COLO829 (cell line): ENCODE measurements around the gene ARHGAP10.
"Not testable (repeated sequence)": the region's sequence is repeated elsewhere in the genome, so short reads cannot be mapped to it uniquely, and the experiment has no call there.

Experiments
- DNase-seq: peaks from one replicate; pipeline ENCODE4 v3.0.0; 2012; ENCODE audit warnings: low spot score

Gene ARHGAP10

DNA sequence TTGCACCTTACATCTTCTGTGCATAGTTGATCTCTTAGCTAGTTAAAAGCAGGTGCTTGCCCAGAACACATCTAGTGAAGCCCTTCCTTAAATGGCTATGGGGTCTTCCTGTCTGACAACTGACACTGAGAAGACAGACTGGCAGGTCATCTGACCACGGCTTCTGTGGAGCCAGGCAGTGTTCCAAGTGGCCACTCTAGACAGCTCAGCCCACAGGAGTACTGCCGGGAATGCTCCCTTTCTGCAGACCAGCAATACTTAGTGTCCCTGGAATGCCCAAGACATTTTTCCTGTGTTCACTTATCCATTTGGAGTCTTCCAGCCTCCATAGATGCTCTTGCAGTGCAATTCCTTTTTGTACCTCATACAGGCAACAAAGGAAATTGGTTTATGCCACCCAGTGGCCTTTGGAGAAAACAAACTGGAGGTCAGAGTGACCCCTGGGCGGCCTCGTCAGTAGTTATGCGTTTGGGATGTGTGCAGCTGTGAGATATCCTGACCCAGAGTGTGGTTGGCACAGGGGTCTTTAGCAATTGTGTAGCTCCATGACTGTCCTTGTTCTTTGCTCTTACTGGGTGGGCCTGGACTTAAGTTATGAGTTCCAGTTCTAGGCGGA is 335.5 kb downstream of the ARHGAP10 start:
- DNase-seq: no peak

DNA sequence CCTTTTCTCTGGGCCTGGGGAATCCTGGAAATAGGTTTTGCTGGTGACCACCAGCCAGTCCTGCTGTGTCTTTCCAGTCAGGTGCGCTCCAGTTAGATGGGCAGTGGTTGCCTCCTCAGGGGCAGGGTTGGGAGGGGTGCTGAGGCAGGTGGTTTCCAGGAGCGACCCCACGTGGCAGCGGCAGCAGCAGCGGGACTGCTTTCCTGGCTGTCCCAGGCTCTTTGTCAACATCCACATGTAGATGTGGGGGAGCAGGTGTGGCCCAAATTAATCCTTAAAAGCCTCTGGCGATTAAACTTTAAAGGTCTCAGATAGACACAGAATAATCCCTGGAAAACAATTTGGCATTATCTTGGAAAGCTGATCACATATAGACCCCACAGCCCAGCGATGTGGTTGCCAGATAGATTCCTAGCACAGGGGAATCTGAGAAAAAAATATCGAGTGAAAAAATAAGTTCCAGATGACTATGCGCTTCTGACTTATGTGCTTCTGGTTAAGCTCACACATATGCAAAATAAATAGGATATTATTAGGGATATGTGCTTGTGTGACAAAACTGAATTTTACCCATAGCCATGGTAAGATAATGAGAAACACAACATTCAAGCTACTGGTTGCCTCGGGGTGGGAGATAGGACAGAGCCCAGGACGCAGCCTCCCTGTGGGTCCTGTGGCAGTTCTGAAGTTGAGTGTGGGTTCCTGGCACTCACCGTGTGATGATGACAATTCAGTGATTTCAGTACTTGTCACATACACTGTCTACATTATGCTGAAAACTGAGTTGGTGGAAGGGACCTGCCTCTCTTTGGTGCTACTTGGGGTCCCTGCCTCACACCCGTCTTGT is 336.4 kb downstream of the ARHGAP10 start:
- no peak for DNase-seq

DNA sequence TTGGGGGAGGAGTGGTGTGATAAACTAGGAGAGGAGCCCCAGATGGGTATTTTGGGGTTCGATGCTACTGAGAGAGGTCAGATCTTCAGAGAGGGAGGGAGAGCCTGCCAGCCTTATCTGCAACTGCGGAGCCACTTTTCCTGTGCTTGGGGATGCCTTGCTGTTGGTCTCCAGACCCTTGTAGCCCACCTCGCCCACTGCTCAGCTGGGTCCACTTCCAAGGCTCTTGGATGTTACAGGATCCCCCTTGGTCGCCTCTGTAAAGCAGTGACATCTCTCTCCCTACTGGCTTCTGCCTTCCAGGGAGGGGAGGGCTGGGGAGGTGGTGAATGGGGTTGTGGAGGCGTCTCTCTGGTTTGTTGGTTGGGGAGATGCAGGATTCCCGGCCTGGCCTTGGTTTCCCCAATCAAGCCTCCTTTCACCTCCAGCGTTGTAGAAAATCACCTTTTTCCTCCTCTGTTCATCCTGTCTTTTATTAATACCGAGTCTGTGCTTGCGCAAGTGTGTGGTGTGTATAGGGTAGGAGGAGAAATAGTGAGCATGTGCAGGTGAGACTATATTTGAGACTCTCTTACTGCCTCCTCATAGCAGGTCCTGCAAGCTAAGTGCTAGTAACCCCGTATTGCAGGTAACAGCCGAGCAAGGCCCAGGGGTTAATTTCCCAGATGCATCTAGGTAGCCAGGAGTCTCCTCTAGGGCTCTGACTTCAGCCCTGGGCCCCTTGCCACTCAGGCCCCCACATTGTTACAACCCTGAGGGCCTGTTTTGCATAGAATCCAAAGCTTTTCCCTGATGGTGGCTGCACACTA is 337.4 kb downstream of the ARHGAP10 start:
- DNase-seq: no peak

DNA sequence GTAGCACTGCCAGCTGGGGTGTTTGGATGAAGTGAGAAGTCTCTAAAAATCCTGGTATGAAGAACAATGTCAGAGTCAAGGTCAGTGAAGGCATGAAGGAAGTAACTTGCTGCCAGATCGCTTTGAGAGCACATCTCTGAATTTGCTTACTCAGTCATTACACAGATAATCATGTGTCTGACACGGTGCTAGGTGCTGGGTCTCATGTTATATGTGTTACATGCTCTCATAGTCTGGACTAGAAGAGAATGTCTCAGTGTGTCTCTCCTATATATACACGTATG is 337.9 kb downstream of the ARHGAP10 start:
- no peak for DNase-seq

DNA sequence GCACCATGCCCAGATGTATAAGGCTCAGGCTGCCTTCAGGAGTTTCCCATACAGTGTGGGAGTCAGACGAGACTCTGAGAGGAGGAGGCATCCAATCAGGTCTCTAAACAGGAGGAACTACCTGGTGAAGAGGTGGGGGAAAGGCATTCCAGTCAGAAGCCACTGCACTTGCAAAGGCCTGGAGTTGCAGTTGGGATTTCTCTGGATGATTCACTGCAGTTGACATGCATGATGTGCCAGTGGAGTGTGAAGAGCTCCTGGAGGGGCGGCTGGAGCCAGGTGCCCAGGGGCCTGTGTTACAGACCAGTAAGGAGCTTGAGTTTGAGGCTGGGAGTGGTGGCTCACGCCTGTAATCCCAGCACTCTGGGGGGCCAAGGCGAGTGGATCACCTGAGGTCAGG is 339.1 kb downstream of the ARHGAP10 start:
- DNase-seq: no peak

DNA sequence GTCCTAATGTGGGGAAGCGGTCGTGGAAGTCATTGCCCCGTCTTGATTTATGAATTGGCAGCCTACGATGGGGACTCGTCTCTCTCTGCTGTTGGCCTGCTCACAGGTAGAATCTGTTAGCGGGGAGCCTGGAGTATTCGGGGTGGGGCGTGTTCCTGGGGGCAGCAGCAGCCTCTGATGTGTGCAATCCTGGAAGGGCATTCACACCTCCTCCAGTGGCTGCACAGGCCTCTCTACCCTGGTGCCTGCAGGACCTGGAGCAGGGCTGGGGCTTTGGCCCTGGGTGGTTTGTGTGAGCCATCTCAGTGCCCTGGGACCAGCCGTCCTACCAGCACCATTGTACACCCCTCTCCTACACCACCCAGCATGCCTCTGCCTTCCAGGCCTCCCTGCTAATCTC is 340.9 kb downstream of the ARHGAP10 start:
- no peak for DNase-seq

DNA sequence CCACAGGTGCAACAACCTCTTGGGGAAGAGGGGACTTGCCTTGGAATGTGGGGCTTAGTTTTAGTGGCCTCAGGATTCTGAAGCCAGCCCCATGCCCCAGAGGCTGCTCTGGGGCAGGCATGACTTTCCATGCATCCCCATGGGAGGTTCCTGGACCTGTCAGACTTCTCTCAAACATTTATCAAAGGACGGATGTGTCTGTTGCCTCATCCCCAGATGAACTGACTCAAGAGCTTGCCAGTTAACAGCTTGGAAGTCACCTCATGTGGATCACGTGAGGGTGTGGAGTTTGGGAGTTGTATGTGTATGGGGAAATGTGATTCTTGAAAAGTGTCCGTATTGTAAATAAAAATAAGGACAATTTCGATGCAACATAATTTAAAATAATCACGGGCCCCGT is 341.5 kb downstream of the ARHGAP10 start:
- no peak for DNase-seq

DNA sequence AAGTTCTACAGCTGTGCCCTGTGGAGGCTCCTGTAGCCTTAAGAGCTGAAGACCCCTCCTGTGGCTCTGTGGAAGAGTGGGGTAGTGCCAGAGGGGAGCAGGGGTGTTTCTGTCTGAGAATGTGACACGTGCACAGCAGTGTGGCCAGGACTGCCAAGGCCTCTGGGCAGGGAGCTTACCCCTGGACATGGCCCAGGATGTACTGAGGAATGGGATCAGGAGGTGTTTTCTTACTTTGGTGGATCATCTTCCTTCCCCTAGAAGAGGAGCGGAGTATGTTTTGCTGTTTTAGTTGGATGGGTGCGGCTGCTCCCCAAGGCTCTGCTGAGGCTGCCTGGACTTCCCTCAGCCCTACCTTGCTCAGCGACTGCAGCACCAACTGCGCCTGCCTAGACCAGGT is 342.6 kb downstream of the ARHGAP10 start:
- no peak for DNase-seq

DNA sequence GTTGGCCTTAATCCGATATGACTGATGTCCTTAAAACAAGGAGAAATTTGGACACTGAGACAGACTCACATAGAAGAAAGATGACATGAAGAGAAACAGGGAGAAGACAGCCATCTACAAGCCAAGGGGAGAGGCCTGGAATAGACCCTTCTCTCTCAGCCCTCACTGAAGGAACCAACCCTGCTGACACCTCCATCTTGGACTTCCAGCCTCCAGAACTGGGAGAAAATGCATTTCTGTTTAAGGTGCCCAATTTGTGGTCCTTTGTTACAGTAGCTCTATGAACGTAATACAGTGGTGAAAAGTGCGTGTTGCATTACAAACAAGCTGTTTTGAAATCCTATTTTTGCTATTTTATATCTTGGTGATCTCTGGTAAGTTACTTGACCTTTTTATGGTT is 343.6 kb downstream of the ARHGAP10 start:
- DNase-seq: no peak

DNA sequence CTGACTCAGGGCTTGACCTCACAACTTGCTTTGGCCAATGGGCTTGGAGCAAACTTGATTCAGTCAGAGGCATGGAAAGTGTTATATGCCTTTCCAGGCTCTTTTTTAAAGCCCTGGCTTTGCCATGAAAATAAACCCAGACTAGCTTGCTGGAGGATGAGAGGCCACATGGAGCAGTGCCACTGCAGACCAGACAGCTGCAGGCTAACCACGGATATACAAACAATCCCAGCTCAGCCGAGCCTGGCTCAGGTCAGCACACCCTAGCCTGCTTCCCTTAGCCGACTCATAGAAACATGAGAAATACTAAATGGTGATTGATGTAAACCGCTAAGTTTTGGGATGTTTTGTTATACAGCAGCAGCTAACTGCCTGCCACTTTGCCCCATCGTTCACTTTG is 345.1 kb downstream of the ARHGAP10 start:
- no peak for DNase-seq

DNA sequence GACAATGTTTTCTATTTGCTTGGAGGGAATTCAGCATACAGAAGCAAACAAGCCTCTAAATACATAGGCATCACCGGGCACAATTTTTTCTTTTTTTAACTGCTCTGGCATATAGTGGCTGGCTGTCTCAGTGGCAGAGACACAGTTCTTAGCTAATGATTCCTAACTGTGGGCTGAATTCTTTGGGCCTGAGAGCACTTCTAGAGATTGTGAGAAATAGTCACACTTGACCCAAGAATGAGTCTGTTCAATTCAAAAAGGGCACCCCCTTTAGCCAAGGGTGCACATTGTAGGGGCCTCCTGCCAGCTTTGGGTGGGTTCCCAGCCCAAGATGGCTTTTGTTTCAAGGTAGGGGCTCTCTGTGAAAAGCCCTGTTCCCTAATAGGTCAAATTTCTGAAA is 345.7 kb downstream of the ARHGAP10 start:
- no peak for DNase-seq

DNA sequence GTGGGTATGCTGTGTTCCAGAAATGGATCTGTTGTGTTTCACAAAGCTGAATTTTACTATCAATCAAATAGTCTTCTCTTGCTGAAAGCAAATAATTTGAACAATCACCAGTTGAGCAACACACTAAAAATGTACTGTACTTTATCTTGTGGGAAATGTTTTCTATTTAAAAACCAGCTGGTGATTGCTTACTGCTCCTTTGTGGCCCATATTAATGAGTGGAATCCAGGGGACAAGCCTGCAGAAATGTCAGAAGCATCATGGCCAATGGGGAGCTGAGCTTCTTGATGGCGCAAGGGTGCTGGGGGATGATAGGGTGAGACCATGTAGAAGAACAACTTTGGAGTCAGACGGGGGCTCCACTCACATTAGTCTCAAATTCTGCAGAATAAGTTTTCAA is 346.2 kb downstream of the ARHGAP10 start:
- DNase-seq: no peak

DNA sequence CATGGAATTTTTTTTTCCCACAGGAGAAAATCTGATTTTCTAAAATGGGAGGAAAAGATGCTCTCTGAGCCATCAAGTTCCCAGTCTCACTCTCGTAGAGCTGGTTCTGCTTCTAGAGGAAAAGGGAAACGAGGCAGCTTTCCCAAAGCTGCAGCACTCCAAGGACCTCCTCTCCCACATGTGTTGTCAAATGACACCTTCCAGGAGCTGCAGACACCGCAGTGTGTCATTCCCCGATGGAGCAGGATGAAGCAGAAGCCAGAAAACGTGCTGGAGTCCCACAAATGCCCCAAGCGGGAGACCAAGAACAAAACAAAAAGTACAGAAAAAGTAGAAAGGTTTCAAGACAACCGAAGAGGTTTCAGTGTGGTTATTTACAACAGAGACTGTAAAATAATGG is 348.1 kb downstream of the ARHGAP10 start:
- DNase-seq: no peak

DNA sequence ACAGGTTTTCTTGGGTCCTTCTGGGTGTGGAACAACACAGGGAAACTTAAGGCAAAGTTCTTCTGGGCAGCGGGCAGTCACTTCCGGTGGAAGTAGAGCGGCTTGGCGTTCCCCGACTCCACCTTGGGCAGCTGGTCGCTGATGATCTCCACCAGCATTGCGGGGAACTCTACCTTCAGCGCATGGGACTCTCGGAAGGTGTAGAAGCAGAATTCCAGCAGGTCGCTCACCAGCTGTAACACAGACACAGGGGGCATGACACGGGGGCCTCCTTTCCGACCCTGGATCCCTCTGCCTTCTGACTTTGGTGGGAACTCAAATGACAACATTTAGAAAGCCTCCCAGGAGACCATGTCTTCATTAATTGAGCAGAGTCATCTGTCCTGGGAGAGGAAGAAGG is 349.4 kb downstream of the ARHGAP10 start:
- no peak for DNase-seq

DNA sequence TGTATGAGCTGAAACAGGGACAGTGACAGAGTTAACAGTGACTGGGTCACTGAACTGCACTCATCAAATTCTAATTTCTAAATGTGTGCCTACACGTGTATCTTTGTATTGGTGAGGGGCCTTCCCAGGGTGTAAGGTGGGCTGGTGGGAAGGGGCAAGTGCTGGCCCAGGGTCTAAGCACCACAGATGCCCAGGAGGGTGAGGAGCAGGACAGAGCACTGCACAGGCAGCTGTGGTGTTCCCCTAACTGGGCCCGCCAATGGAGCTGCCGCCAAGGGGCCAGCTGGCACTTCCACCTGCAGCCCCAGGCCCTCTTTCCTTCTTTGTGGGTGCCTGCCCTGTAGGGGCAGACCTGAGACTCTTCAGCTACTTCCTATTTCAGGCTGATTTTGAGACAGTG is 349.9 kb downstream of the ARHGAP10 start:
- no peak for DNase-seq

DNA sequence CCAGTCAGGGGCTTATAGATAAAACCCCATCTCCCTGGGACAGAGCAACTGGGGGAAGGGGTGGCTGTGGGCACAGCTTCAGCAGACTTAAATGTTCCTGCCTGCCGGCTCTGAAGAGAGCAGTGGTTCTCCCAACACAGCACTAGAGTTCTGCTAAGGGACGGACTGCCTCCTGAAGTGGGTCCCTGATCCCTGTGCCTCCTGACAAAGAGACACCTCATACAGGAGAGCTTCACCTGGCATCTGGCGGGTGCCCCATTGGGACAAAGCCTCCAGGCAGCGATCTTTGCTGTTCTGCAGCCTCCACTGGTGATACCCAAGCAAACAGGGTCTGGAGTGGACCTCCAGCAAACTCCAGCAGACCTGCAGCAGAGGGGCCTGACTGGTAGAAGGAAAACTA is 351.2 kb downstream of the ARHGAP10 start:
- DNase-seq: not testable (repeated sequence)

DNA sequence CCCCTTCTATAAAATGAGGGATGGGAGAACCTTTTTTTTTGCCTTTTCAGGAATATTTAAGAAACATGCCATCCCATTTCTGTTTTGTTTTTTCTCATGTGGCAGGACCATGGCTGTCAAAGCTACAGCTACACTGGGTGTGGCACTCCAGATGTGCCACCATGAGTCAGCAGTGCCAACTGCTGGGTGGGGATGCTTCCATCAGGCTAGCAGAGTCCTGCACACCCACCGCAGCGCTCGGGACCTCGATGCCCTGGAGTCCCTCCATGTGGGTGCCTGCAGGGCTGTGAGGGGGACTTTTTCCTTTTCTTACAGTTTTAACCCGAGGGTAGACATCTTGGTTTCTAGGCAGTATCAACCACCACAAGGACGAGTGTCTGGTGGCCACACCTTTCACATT is 357.7 kb downstream of the ARHGAP10 start:
- no peak for DNase-seq

DNA sequence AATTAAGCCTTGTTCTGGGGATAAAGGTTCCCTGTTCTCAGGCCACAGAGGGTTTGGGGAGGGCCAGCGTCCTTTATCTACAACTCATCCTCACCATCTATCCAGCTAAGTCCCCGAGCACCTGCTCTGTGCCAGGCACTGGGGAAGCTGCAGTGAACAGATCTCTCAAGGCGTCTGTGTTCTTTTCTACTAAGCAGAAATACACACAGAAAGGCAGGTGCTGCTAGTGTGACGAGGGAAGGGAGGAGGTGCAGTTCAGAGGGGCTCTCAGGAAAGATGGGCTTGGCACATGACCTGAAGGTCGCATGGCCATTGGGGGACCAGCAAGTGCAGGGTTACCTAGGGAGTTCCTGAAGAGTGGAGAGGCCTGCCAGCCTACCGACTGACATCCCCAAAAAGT is 358.1 kb downstream of the ARHGAP10 start:
- DNase-seq: no peak

DNA sequence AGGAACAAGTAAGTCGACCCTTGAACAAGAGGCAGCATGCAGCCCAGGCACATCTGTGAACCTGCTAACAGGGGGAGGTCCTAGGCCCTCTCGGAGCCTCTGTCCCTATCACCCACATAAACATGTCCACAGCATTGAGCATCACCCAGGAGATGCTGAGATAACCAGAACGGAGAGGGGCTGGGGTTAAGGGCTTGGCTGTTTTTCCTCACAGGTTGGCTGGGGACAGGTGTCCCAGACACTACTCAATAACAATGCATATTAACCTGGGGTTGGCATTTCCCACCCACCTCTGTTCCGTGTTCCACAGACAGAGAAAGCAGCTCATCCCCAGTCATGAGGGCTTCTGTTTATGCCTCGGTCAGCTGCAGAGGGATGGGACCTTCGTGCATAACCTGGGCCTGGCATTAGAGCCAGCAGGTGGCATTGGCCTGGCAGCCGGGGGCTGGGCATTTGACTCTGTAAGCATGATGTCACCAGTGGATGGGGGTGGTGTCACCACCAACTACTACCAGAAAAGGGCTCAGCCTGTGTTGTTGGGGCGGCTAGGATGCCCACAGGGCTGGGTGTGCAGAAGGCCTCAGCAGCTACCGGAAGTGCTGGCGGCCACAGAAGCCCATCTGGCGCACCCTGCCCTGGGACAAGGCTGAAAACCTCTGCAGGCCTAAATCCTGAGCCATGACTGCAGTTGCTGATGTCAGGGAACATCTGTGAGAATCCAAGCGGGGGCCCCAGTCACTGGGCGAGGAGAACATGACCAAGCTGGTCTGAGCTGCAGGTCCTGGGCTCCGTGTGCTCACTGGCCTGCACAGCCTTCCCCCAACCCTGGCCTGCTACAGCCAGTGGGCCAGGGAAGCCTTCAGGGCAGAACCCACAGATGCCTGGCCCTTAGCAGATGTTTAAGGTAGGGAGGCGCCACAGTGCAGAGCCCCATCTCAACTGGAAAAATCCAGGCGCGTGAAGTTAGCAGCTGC is 358.9 kb downstream of the ARHGAP10 start:
- DNase-seq: no peak

DNA sequence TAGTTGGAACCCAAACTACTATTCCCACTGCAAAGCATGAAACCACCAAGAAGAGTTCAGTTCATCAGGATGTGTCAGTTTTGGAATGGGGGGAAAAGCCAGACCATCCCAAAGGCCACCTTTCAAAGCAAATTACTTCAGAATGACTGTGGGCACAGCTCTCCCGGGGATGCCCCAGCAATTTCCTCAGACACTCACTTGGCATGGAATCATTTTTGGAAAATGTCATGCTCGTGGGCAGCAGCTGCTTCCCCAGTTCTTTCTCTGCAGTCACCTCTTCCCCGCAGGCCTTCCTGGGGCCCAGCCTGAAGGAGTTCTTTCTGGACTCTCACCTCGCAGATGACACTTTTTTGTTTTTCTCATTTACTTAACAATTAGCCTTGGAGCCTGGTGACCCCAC is 360.0 kb downstream of the ARHGAP10 start:
- DNase-seq: no peak

DNA sequence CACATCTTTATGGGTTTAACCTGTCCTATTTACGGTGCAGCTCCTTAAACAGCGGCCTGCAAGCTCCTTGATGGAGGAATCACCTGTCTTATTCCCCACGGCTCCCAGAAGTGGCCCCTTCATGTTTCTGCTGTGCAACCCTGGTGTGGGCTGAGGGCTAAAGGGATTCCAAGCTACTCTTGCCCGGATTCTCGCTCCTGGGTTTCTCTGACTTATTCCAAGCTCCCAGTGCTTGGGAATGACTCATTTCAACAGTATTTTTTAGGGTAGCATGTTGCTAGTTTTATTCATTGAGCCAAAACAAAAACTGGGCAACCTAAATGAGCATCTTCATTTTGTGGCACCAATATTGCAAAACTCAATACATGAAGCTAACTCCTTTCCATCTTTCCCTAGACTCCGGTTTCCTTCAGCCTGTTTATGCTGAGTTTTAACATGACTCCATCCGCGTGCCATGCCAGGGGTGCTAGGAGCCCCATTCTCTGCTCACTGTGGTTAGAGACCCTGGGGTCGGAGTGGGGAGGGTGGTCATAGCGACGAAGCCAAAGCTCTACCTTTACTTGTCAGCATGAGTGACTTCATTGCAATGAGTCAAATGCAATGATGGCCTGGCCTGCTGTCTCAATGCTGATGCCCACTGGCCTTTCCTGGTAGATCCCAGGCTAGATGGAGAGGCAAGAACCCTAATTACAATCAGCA is 360.6 kb downstream of the ARHGAP10 start:
- no peak for DNase-seq
